B cell (primary cell): ENCODE data around the gene CXCL16. TPM values are rescaled to one million over a fixed set of nuclear protein-coding genes. Genes with fewer than 3 reads are reported as not detected.

Source experiments
- ATAC-seq: fragments of 200-7000 bp; cut with Tn5 transposase; one replicate; pipeline ENCODE4 v1.10.0; 2021; ENCODE audit warnings: low read depth, mild to moderate bottlenecking, moderate number of reproducible peaks, moderate library complexity
- CTCF ChIA-PET: fragments of 350-600 bp; sonication (Branson Sonifier 250); formaldehyde crosslinking; loops from one replicate; lab custom pipeline; 2021; ENCODE audit warnings: antibody characterized with exemption, inconsistent platforms; lab: Charles Lee
- POLR2A ChIA-PET: fragments of 350-600 bp; sonication (Branson Sonifier 250); formaldehyde crosslinking; loops from one replicate; lab custom pipeline; 2021; ENCODE audit warnings: antibody characterized with exemption; lab: Charles Lee
- DNase-seq: peaks from one replicate; pipeline ENCODE4 v3.0.0; 2013
- H2AFZ ChIP-seq: 2 replicates; pipeline ENCODE4 v1.6.1; 2012; ENCODE audit warnings: mild to moderate bottlenecking, low read depth, low read length; ENCODE audit not compliant: insufficient read depth, poor library complexity, severe bottlenecking
- H3K27ac ChIP-seq, 2 donors: 1 replicate in 1 of 2; 2 replicates in 1 of 2; pipeline ENCODE4 v1.5.1; 2012 to 2013; ENCODE audit warnings: low read length in 2 of 2, mild to moderate bottlenecking in 2 of 2, moderate library complexity in 1 of 2
- H3K27me3 ChIP-seq, 4 experiments: fragments of 200-600 bp in 1 of 4; sonication (generic) in 1 of 4; replicated peaks in 1 of 4; 1 replicate in 2 of 4; 2 replicates in 2 of 4; pipeline versions ENCODE4 v1.6.1 to v1.7.0; 2013 to 2016; ENCODE audit warnings: low read length in 3 of 4, mild to moderate bottlenecking in 2 of 4, mixed read lengths in 1 of 4, moderate library complexity in 1 of 4; ENCODE audit not compliant: insufficient read depth in 4 of 4, control insufficient read depth in 3 of 4; ENCODE audit errors: control extremely low read depth in 1 of 4
- H3K36me3 ChIP-seq, 2 experiments: replicated peaks in 1 of 2; 1 replicate in 1 of 2; 2 replicates in 1 of 2; pipeline versions ENCODE4 v1.6.1 to v1.7.1; 2013; ENCODE audit warnings: low read length in 1 of 2; ENCODE audit not compliant: insufficient read depth in 2 of 2, control insufficient read depth in 1 of 2; ENCODE audit errors: control extremely low read depth in 1 of 2, extremely low read depth in 1 of 2
- H3K4me1 ChIP-seq, 2 donors: fragments of 200-600 bp in 1 of 2; sonication (generic) in 1 of 2; 1 replicate in 1 of 2; 2 replicates in 1 of 2; pipeline versions ENCODE4 v1.5.1 to v1.6.1; 2013 to 2017; ENCODE audit warnings: low read length in 2 of 2; ENCODE audit not compliant: control insufficient read depth in 2 of 2, insufficient read depth in 2 of 2
- H3K4me2 ChIP-seq: replicated peaks from 2 replicates; pipeline ENCODE3; 2012; ENCODE audit warnings: mild to moderate bottlenecking, low read depth, low read length; ENCODE audit not compliant: poor library complexity, severe bottlenecking
- H3K4me3 ChIP-seq, 5 experiments: fragments of 200-600 bp in 1 of 5; sonication (generic) in 1 of 5; 1 replicate in 3 of 5; 2 replicates in 2 of 5; pipeline versions ENCODE4 v1.5.1 to v1.7.0; 2011 to 2016; ENCODE audit warnings: low read length in 4 of 5, mild to moderate bottlenecking in 4 of 5, low read depth in 2 of 5, control low read depth in 1 of 5, moderate library complexity in 1 of 5; ENCODE audit not compliant: insufficient read depth in 1 of 5; ENCODE audit errors: control extremely low read depth in 1 of 5, extremely low read depth in 1 of 5
- H3K79me2 ChIP-seq: fragments of 200-600 bp; sonication (generic); one replicate; pipeline ENCODE4 v1.6.0; 2016; ENCODE audit warnings: low read length; ENCODE audit not compliant: control insufficient read depth, insufficient read depth
- H3K9ac ChIP-seq: fragments of 200-600 bp; sonication (generic); 2 replicates; pipeline ENCODE4 v1.6.1; 2017; ENCODE audit warnings: mild to moderate bottlenecking, low read length, moderate library complexity
- H3K9me3 ChIP-seq, 3 donors: one replicate each; pipeline versions ENCODE4 v1.6.1 to v1.7.1; 2013; ENCODE audit warnings: low read length in 2 of 3; ENCODE audit not compliant: control insufficient read depth in 2 of 3, insufficient read depth in 1 of 3; ENCODE audit errors: control extremely low read depth in 1 of 3
- H4K20me1 ChIP-seq: 2 replicates; pipeline ENCODE4 v1.6.0; 2012; ENCODE audit warnings: mild to moderate bottlenecking, low read length; ENCODE audit not compliant: insufficient read depth, control insufficient read depth, poor library complexity, severe bottlenecking
- H3K27ac Mint-ChIP-seq: one replicate; pipeline ENCODE4 v1.8.0; 2021; ENCODE audit warnings: mixed read lengths
- H3K27me3 Mint-ChIP-seq: one replicate; pipeline ENCODE4 v1.8.0; 2021; ENCODE audit warnings: mixed read lengths
- H3K4me1 Mint-ChIP-seq: one replicate; pipeline ENCODE4 v1.8.0; 2021; ENCODE audit warnings: mixed read lengths
- H3K4me3 Mint-ChIP-seq: one replicate; pipeline ENCODE4 v1.8.0; 2021; ENCODE audit warnings: mixed read lengths
- H3K9me3 Mint-ChIP-seq: one replicate; pipeline ENCODE4 v1.8.0; 2022; ENCODE audit warnings: mixed read lengths; ENCODE audit not compliant: insufficient read depth
- EZH2 ChIP-seq: IDR thresholded peaks from 2 replicates; pipeline ENCODE4 v1.6.1; 2012; ENCODE audit warnings: borderline replicate concordance, low read depth, mild to moderate bottlenecking, moderate library complexity, low read length; ENCODE audit not compliant: insufficient read depth, poor library complexity, severe bottlenecking
- WGBS: methylation state at CpG from one replicate; pipeline ENCODE4 v1.1.5; 2013; ENCODE audit warnings: missing lambda C conversion rate; ENCODE audit not compliant: insufficient coverage; 5-methylcytosine and 5-hydroxymethylcytosine counted together
- intact Hi-C: fragments of 100-400 bp; cut with micrococcal nuclease; formaldehyde crosslinking; loops from one replicate; pipeline ENCODE4 v1.10.0; 2022
- polyA plus RNA-seq: library from polyadenylated mRNA; depleted of rRNA; stranded (reverse); fragments of >200 nt; gene quantifications from 2 replicates; pipeline ENCODE4 v1.2.3, GENCODE V29; 2012
- total RNA-seq, 2 donors: library from RNA; stranded (reverse); fragments of 120-200 nt in 1 of 2; gene quantifications; 1 replicate in 1 of 2; 2 replicates in 1 of 2; pipeline versions ENCODE4 v1.2.3 to v1.2.4, GENCODE V29; 2013 to 2022
- TF ChIP-seq, protein P1 (sequence below): fragments of 200-600 bp; IDR thresholded peaks from one replicate; pipeline ENCODE4 v1.8.0; 2022; ENCODE audit warnings: antibody characterized with exemption, mild to moderate bottlenecking

CXCL16 gene
- total and polyA plus RNA-seq, 2 donors (not counting 1 experiment from before 2014, with no cell fraction given) = 10.9 to 22.0 TPM

DNA sequence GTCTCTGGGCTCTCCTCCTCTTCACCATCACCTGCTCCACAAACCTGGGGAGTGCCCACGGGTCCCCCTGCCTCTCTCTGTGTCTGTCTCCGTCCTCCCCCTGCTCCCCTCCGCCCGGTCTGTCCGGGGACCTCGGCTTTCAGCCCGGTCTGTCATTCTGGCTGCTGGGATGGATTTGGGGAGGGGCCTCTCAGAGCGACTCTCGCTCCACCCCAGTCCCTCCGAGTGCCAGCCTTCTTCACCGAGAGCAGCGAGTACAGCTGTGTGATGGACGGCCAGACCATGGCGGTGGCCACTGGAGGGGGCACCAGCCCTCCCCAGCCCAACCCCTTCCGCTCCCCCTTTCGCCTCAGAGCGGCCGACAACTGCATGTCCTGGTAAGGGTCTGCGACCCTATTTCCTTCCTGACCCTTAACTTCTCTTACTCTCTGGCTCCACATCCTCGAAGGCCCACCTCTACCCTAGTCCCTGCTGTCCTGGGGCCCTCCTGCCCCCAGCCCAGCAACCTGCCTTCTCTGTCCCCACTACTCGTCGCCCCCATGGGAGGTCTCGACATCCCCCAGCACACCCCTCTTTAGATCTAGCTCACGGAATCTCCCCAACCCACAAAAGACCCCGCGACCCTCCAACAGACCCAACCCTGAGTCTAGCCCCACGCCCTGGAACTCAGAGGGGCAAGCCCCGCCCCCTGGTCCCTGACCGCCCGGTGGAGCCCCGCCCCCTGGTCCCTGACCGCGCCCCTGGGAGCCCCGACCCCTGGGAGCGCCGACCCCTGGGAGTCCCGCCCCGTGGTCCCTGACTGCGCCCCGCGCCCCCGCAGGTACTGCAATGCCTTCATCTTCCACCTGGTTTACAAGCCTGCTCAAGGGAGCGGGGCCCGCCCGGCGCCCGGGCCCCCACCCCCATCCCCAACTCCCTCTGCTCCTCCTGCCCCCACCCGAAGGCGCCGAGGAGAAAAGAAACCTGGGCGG, 5.6 kb upstream of the CXCL16 start:
- Histone ChIP-seq H2AFZ (peak overlapping the region; percentile 23), H3K36me3 (no peaks in the 10 kb centered on the region), H4K20me1 (no peaks in the 10 kb centered on the region), H3K4me3 (no peak overlapping the region), H3K9me3 (no peaks in the 10 kb centered on the region), H3K27me3 (peaks cover 0 to 56% (median 23%) of the 10 kb centered on the region in 4 experiments), H3K9ac (no peak overlapping the region), H3K27ac (no peak overlapping the region), H3K4me1 (peaks cover 22 to 23% of the 10 kb centered on the region in 2 donors), H3K79me2 (peaks cover 2% of the 10 kb centered on the region), H3K4me2 (peak overlapping the region; percentile 21)
- ChIA-PET POLR2A (interaction anchor here (0.7 kb wide), 1 partner anchor 158 kb away, joined by 3 read pairs; no protein-coding TSS in a partner anchor), CTCF (no interaction called here)
- no peak overlapping the region for H3K27ac Mint-ChIP-seq
- ATAC-seq (no peak), DNase-seq (no peak)
- peaks cover 27% of the 10 kb centered on the region for H3K27me3 Mint-ChIP-seq
- H3K9me3 Mint-ChIP-seq = no peaks in the 10 kb centered on the region
- intact Hi-C loops = no loop called here
- WGBS = 22% methylated on average over 40 of the region's 51 CpGs
- peaks cover 17% of the 10 kb centered on the region for H3K4me1 Mint-ChIP-seq
- TF ChIP-seq, protein P1, sequence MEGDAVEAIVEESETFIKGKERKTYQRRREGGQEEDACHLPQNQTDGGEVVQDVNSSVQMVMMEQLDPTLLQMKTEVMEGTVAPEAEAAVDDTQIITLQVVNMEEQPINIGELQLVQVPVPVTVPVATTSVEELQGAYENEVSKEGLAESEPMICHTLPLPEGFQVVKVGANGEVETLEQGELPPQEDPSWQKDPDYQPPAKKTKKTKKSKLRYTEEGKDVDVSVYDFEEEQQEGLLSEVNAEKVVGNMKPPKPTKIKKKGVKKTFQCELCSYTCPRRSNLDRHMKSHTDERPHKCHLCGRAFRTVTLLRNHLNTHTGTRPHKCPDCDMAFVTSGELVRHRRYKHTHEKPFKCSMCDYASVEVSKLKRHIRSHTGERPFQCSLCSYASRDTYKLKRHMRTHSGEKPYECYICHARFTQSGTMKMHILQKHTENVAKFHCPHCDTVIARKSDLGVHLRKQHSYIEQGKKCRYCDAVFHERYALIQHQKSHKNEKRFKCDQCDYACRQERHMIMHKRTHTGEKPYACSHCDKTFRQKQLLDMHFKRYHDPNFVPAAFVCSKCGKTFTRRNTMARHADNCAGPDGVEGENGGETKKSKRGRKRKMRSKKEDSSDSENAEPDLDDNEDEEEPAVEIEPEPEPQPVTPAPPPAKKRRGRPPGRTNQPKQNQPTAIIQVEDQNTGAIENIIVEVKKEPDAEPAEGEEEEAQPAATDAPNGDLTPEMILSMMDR = no peak
- TF ChIP-seq EZH2 = no peak
- no peak overlapping the region for H3K4me3 Mint-ChIP-seq

DNA sequence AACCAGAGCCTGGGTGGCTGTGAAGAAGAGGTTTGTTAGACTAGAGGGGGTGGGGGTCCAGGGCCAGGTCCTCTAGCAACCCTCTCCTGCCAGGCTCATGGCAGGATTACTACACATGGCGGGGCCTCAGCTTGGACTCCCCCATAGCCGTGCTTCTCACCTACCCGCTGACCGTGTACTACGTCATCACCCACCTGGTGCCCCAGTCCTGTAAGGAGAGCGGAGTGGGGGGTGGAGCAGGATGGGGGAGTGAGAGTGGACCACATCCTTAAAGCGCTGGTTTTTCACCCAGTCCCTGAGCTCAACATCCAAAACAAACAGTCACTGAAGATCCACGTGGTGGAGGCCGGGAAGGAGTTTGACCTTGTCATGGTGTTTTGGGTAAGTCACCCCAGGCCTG, 4.2 kb upstream of the CXCL16 start:
- no peak for ATAC-seq
- H3K9me3 Mint-ChIP-seq = no peaks in the 10 kb centered on the region
- TF ChIP-seq, protein P1 = no peak
- TF ChIP-seq EZH2 = no peak
- no peak overlapping the region for H3K27ac Mint-ChIP-seq
- H3K36me3 ChIP-seq = no peaks in the 10 kb centered on the region
- no peak for DNase-seq
- no peaks in the 10 kb centered on the region for H3K9me3 ChIP-seq
- ChIA-PET CTCF (interaction anchor here (0.6 to 2.0 kb wide), 2 partner anchors 46 to 63 kb away, joined by 3 to 5 read pairs; partner anchors contain the start of gene PLD2), POLR2A (no interaction called here)
- H3K4me1 ChIP-seq = peaks cover 27 to 32% of the 10 kb centered on the region in 2 donors
- H3K27me3 ChIP-seq = peaks cover 0 to 53% (median 22%) of the 10 kb centered on the region in 4 experiments
- no peak overlapping the region for H3K9ac ChIP-seq
- no peak overlapping the region for H3K4me3 Mint-ChIP-seq
- H2AFZ ChIP-seq = no peak overlapping the region
- peaks cover 23% of the 10 kb centered on the region for H3K4me1 Mint-ChIP-seq
- H3K27me3 Mint-ChIP-seq = peaks cover 23% of the 10 kb centered on the region
- no peak overlapping the region for H3K4me3 ChIP-seq
- whole genome bisulfite sequencing = 100% methylated on average over 2 of the region's 9 CpGs
- intact Hi-C loops = no loop called here
- no peaks in the 10 kb centered on the region for H4K20me1 ChIP-seq
- H3K27ac ChIP-seq = no peak overlapping the region
- H3K79me2 ChIP-seq = peaks cover 2% of the 10 kb centered on the region
- H3K4me2 ChIP-seq = no peak overlapping the region
